HAP-1 (cell line): ENCODE measurements around the gene SDHAF4.

Experiments
- DNase-seq, 2 experiments: peaks; one replicate each; pipeline ENCODE4 v3.0.0-alpha.2; 2016 to 2020; ENCODE audit warnings: low spot score in 2 of 2
- H3K27me3 ChIP-seq: fragments of 250-450 bp; sonication (Bioruptor Pico); 2 replicates; pipeline ENCODE4 v1.5.1; 2020; ENCODE audit warnings: low read depth, mild to moderate bottlenecking, moderate library complexity
- H3K36me3 ChIP-seq: fragments of 250-450 bp; sonication (Bioruptor Pico); replicated peaks from 2 replicates; pipeline ENCODE4 v1.5.1; 2020; ENCODE audit warnings: mild to moderate bottlenecking
- H3K4me1 ChIP-seq: fragments of 250-450 bp; sonication (Bioruptor Pico); 2 replicates; pipeline ENCODE4 v1.5.1; 2020; ENCODE audit warnings: mild to moderate bottlenecking
- H3K4me3 ChIP-seq: fragments of 250-450 bp; sonication (Bioruptor Pico); 2 replicates; pipeline ENCODE4 v1.5.1; 2020; ENCODE audit warnings: mild to moderate bottlenecking, moderate library complexity
- H3K9me3 ChIP-seq: fragments of 250-450 bp; sonication (Bioruptor Pico); 2 replicates; pipeline ENCODE4 v1.5.1; 2020; ENCODE audit warnings: mild to moderate bottlenecking, moderate library complexity
- in situ Hi-C: fragments of 300-500 bp; cut with MboI; formaldehyde crosslinking; loops from 3 replicates; pipeline ENCODE4 v1.14.3; 2020; ENCODE audit warnings: low sequenced_read_pairs, inconsistent platforms, mixed read lengths

SDHAF4 gene

DNA sequence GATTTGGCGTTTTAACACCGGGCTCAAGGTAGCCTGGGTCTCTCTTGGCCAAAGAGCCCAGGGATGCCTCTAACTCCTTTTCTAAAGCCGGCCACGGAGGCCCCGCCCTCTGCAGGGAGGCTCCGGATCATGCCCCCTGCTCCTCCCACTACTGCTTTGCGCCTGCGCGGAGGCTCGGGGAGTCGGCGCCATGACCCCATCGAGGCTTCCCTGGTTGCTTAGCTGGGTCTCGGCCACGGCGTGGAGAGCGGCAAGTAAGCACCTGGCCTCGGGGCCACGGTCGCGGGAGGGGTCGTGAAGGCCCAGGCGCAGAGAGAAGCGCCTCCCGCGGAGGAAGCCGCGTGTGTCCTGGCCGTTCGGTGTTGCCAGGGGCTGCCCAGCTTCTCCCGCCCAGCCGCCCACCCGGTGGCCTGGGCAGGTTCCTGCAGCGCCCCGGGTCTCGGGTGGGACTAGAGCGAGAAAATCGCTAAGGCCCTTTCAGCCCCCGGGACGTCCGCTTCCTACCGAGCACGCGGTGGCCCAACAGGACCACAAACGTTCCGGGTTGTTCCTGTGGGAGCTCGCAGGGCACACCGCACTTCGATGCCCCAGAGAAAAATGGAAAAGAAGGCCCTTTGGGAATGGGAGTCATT, at the start of gene SDHAF4:
TSS of gene SDHAF4 (plus strand) at position 180 of the 632 bp plus-strand sequence. CDS start at position 191, 11 bp downstream.
- in situ Hi-C loops, result no loop called here
- Histone ChIP-seq H3K36me3 (peaks cover 16% of the 10 kb centered on the region), H3K4me1 (peaks cover 13% of the 10 kb centered on the region), H3K27me3 (no peaks in the 10 kb centered on the region), H3K4me3 (peak within 1 kb of the TSS; percentile 67), H3K9me3 (no peaks in the 10 kb centered on the region; the same call in 1 of the 2 replicates)
- peak; percentile 85 to 96 for DNase-seq

- no peak overlapping the region for H3K4me3 ChIP-seq
- in situ Hi-C loops, result no loop called here
- H3K9me3 ChIP-seq, result no peaks in the 10 kb centered on the region
- no peaks in the 10 kb centered on the region for H3K27me3 ChIP-seq
- no peaks in the 10 kb centered on the region for H3K36me3 ChIP-seq
- no peak for DNase-seq
- no peaks in the 10 kb centered on the region for H3K4me1 ChIP-seq
These were observed 48.0 kb upstream of the SDHAF4 start for GRCh38 chr6:70518723-70519122.

DNA sequence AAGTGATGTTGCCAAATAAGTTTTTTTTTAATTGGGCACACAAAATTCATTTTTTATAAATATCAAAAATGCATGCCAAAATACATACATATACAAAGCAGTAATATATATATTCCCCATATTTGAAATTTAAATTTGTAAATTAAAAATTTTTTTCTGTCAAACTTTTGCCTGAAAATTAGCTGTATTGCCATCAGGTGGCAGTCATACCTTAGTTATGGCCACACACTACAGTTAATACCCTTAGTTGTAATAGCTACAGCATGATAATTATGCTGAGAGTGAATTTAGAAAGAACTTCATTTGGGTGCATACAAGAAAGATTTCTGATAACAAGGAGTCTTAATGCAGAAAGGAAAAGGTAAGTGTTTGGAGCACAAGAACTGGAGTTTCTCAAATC, 46.2 kb upstream of the SDHAF4 start:
- in situ Hi-C loops, result no loop called here
- Histone ChIP-seq H3K36me3 (0 out of 2 replicates have a peak, but pooled peaks cover 4% of the 10 kb centered on the region), H3K9me3 (no peaks in the 10 kb centered on the region), H3K27me3 (no peaks in the 10 kb centered on the region), H3K4me3 (no peak overlapping the region), H3K4me1 (no peaks in the 10 kb centered on the region)
- peak in 1 of 2 experiments; percentile 8 for DNase-seq

GRCh38 chr6:70524721-70525286, 41.9 kb upstream of the SDHAF4 start:
- no peak for DNase-seq
- Histone ChIP-seq H3K4me1 (no peaks in the 10 kb centered on the region), H3K27me3 (no peaks in the 10 kb centered on the region), H3K4me3 (no peak overlapping the region), H3K36me3 (0 out of 2 replicates have a peak, but pooled peaks cover 4% of the 10 kb centered on the region), H3K9me3 (no peaks in the 10 kb centered on the region)
- in situ Hi-C loops, result loop anchor here (25.0 kb wide), 1 partner anchor 487 kb away; no protein-coding TSS in a partner anchor

GRCh38 chr6:70527071-70527737, 39.5 kb upstream of the SDHAF4 start:
- H3K9me3 ChIP-seq, result no peaks in the 10 kb centered on the region
- H3K4me1 ChIP-seq, result no peaks in the 10 kb centered on the region
- H3K27me3 ChIP-seq, result no peaks in the 10 kb centered on the region
- no peak overlapping the region for H3K4me3 ChIP-seq
- DNase-seq, result no peak
- in situ Hi-C loops, result loop anchor here (25.0 kb wide), 1 partner anchor 485 kb away; no protein-coding TSS in a partner anchor
- H3K36me3 ChIP-seq, result 0 out of 2 replicates have a peak, but pooled peaks cover 5% of the 10 kb centered on the region

DNA sequence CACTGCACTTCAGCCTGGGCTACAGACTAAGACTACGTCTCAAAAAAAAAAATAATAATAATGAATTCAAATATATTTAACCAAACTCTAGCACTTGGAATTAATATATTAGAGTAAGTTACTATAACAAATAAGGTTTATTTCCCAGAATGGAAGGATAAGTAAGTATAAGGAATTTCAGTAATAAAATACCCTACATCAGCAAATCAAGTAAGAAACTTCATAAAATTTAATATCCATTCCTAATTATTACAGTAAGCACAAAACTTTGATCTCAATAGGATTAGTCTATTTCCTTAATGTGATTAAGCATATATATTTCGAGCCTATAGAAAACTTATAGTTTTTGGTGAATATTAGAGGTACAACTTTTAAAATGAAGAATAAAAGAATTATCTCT, 36.7 kb upstream of the SDHAF4 start:
- Histone ChIP-seq H3K36me3 (0 out of 2 replicates have a peak, but pooled peaks cover 2% of the 10 kb centered on the region), H3K9me3 (no peaks in the 10 kb centered on the region), H3K4me3 (no peak overlapping the region), H3K27me3 (no peaks in the 10 kb centered on the region), H3K4me1 (no peaks in the 10 kb centered on the region)
- in situ Hi-C loops, result loop anchor here (25.0 kb wide), 1 partner anchor 482 kb away; no protein-coding TSS in a partner anchor
- no peak for DNase-seq

- no peaks in the 10 kb centered on the region for H3K4me1 ChIP-seq
- 0 out of 2 replicates have a peak, but pooled peaks cover 2% of the 10 kb centered on the region for H3K36me3 ChIP-seq
- H3K27me3 ChIP-seq, result no peaks in the 10 kb centered on the region
- in situ Hi-C loops, result loop anchor here (25.0 kb wide), 1 partner anchor 481 kb away; no protein-coding TSS in a partner anchor
- no peak overlapping the region for H3K4me3 ChIP-seq
- H3K9me3 ChIP-seq, result no peaks in the 10 kb centered on the region
- DNase-seq, result no peak
These were observed 35.6 kb upstream of the SDHAF4 start for GRCh38 chr6:70531133-70531532.

DNA sequence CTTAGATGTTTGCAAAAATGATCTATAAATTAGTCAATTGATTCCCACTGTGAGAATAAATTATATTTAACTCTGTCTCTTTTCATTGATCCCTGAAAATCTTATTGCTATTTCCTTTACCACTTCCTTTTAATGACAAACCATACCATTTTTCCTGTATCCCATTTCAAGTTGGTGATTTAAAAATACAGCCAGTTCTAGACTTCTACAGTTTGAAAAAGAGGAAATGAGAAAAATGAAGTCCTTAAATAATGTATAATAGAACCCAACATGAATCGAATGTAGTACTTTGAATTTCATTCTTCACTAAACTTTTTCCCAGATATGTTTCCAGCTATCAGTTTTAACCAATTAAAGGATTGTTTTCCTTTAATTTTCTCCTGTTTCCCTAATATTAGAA, 29.5 kb upstream of the SDHAF4 start:
- Histone ChIP-seq H3K4me3 (no peak overlapping the region), H3K27me3 (no peaks in the 10 kb centered on the region), H3K9me3 (no peaks in the 10 kb centered on the region), H3K4me1 (no peaks in the 10 kb centered on the region), H3K36me3 (0 out of 2 replicates have a peak, but pooled peaks cover under 1% of the 10 kb centered on the region)
- in situ Hi-C loops, result loop anchor here (25.0 kb wide), 1 partner anchor 475 kb away; no protein-coding TSS in a partner anchor
- DNase-seq, result no peak

DNA sequence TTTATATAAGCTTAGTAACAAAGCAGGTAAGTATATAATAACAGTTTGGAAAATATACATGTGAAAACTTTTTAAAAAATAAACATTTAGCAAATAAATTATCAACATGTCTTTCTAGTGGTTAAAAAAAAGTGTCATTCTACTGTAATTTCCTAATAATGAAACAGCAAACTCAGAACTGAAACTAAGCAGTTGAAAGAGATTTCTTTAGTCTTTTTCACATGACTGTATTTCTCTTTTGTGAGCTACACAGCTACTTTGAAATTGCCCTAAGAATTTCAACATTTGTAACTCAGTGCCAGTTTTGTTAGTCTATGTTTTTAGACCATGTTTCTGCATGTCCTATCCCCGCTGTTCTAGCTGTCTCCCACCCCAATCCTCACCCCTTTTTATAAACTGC, 28.4 kb upstream of the SDHAF4 start:
- in situ Hi-C loops, result loop anchor here (25.0 kb wide), 1 partner anchor 474 kb away; no protein-coding TSS in a partner anchor
- H3K4me1 ChIP-seq, result no peaks in the 10 kb centered on the region
- H3K9me3 ChIP-seq, result no peaks in the 10 kb centered on the region
- H3K36me3 ChIP-seq, result no peaks in the 10 kb centered on the region
- no peak for DNase-seq
- no peak overlapping the region for H3K4me3 ChIP-seq
- H3K27me3 ChIP-seq, result no peaks in the 10 kb centered on the region

DNA sequence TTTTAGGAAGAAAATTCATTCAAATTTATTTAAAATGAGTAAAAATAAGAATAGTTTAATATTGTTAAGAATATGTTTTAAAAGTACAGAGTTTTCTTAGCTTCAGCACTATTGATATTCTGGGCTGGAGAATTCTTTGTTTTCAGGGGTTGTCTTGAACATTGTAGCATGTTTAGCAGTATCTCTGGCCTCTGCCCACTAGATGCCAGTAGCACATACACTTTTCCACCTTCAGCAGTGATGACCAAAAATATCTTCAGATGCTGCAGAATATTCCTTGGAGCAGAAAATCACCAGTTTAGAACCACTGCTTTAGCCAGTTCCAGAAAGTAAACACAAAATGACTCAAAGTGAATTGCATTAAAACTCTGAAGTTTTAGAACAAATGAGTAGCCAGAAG, 19.4 kb upstream of the SDHAF4 start:
- no peaks in the 10 kb centered on the region for H3K9me3 ChIP-seq
- no peaks in the 10 kb centered on the region for H3K27me3 ChIP-seq
- no peaks in the 10 kb centered on the region for H3K36me3 ChIP-seq
- H3K4me3 ChIP-seq, result no peak overlapping the region
- H3K4me1 ChIP-seq, result peaks cover 14% of the 10 kb centered on the region
- DNase-seq, result peak; percentile 45 to 64
- in situ Hi-C loops, result loop anchor here (25.0 kb wide), 1 partner anchor 465 kb away; no protein-coding TSS in a partner anchor

DNA sequence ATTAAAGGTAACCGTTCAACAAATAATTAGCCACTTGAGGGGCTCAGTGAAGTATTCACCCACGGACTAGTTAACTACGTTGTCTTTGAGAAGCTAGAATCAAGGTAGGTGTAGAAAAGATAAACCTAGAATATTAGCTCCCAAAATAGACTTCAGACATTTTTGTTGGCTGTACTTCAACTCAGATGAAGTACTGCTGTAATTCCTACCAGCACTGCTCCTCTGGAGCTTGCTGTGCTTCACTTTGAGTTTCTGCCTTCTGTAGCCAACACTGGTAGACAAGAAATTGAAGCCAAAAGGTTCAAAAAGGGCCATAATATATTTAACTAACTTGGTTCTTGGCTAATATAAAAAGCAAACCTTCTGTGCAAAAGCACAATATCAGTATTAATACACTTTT, 18.8 kb upstream of the SDHAF4 start:
- in situ Hi-C loops, result loop anchor here (25.0 kb wide), 1 partner anchor 464 kb away; no protein-coding TSS in a partner anchor
- DNase-seq, result no peak
- no peaks in the 10 kb centered on the region for H3K9me3 ChIP-seq

DNA sequence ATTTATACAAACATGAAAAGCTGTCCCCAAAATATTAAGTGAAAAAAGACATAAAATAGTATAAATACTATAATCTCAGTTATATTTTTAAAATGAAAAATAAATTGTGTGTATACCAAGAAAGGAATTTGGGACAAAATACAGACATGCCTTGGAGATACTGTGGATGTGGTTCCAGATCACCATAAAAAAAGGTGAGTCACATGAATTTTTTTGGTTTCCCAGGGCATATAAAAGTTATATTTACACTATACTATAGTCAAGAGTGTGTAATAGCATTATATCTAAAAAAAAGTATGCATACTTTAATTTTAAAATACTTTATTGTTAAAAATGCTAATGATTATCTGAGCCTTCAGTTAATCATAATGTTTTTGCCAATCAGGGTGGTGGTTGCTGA, 17.4 kb upstream of the SDHAF4 start:
- no peak for DNase-seq
- peaks cover 14% of the 10 kb centered on the region for H3K4me1 ChIP-seq

More for the DNA sequence above, 18.8 kb upstream of the SDHAF4 start:
- Histone ChIP-seq H3K27me3 (no peaks in the 10 kb centered on the region), H3K36me3 (no peaks in the 10 kb centered on the region), H3K4me1 (peaks cover 14% of the 10 kb centered on the region), H3K4me3 (no peak overlapping the region)

GRCh38 chr6:70551566-70551965, 15.2 kb upstream of the SDHAF4 start:
- in situ Hi-C loops, result loop anchor here (10.0 kb wide), 1 partner anchor 133 kb away; no protein-coding TSS in a partner anchor
- Histone ChIP-seq H3K4me3 (no peak overlapping the region), H3K4me1 (peaks cover 9% of the 10 kb centered on the region), H3K36me3 (no peaks in the 10 kb centered on the region), H3K9me3 (no peaks in the 10 kb centered on the region), H3K27me3 (no peaks in the 10 kb centered on the region)
- no peak for DNase-seq

More for the DNA sequence above, 17.4 kb upstream of the SDHAF4 start:
- Histone ChIP-seq H3K27me3 (no peaks in the 10 kb centered on the region), H3K36me3 (no peaks in the 10 kb centered on the region), H3K9me3 (no peaks in the 10 kb centered on the region), H3K4me3 (no peak overlapping the region)
- in situ Hi-C loops, result loop anchor here (25.0 kb wide), 1 partner anchor 463 kb away; no protein-coding TSS in a partner anchor
